GM12892 (cell line): ENCODE results near the gene GEMIN8.
A peak's percentile ranks its signal among the peaks of the same experiment; 100 is the strongest.

Experiments used
- DNase-seq: peaks from one replicate; pipeline ENCODE4 v3.0.0; 2011; ENCODE audit not compliant: insufficient read length
- FAIRE-seq: peaks from 2 replicates; lab custom pipeline; 2011; peaks lifted over from hg19 to GRCh38; lab: Jason Lieb, UNC
- POLR2A ChIP-seq: IDR thresholded peaks from 2 replicates; pipeline ENCODE4 v1.6.1; 2011; ENCODE audit warnings: low read depth, low read length, control low read depth
- POLR2AphosphoS5 ChIP-seq: IDR thresholded peaks from 2 replicates; pipeline ENCODE4 v1.6.1; 2011; ENCODE audit warnings: low read depth, low read length, control low read depth
- TAF1 ChIP-seq: IDR thresholded peaks from 2 replicates; pipeline ENCODE4 v1.6.1; 2011; ENCODE audit warnings: low read depth, mild to moderate bottlenecking, control low read depth, low read length, borderline replicate concordance

Gene GEMIN8

DNA sequence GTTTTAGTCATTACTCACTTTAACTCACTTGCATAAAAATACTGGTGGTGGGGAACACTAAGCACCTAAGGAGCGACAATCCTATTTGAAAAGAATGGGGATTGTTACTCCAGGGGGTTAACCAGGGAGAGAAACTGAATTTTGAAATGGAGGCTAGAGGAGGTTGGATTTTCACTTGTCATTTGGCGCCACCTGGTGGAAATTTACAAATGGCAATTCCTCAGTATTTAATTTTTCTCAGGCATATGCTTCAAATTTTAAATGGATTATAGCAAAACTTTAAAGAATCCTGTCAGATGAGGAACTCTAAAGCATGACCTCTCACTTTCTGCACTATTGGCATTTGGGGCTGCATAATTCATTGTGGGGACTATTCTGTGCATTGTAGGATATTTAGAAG lies 2.7 kb upstream of the GEMIN8 start:
- no peak for TF ChIP-seq POLR2AphosphoS5
- TF ChIP-seq TAF1: no peak
- TF ChIP-seq POLR2A: no peak
- peak; percentile 78 for FAIRE-seq
- DNase-seq: no peak

DNA sequence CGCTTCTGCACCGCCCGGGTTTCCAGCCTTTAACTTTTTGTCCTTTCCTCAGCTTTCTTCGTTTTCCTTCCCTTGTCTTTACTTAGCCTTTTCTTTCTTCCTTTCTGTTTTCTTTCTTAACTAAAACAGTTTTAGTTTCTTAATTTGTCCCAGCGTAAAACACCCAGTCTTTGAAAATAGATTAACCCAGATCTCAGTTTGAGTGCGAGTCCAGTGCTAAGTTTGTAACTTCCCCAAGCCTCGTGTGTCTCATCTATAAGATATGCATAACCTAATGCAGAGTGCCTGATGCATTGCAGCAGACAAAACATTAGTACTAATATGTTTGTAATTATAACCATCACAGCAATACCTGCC lies 460 bp upstream of the GEMIN8 start:
- FAIRE-seq: no peak
- TF ChIP-seq POLR2AphosphoS5 (no peak), TAF1 (no peak), POLR2A (no peak)
- DNase-seq: no peak

- FAIRE-seq (no peak), DNase-seq (no peak)
- TF ChIP-seq POLR2AphosphoS5: 0 out of 2 replicates have a peak, but pooled peaks have one; percentile 5
- TF ChIP-seq POLR2A: no peak
- no peak for TF ChIP-seq TAF1
Measured at GRCh38 chrX:14029039-14029424, 660 bp downstream of the GEMIN8 start.

- DNase-seq (no peak), FAIRE-seq (peak; percentile 84)
- no peak for TF ChIP-seq TAF1
- TF ChIP-seq POLR2AphosphoS5: no peak
- TF ChIP-seq POLR2A: no peak
Measured at GRCh38 chrX:14028473-14028872, 1.2 kb downstream of the GEMIN8 start.

DNA sequence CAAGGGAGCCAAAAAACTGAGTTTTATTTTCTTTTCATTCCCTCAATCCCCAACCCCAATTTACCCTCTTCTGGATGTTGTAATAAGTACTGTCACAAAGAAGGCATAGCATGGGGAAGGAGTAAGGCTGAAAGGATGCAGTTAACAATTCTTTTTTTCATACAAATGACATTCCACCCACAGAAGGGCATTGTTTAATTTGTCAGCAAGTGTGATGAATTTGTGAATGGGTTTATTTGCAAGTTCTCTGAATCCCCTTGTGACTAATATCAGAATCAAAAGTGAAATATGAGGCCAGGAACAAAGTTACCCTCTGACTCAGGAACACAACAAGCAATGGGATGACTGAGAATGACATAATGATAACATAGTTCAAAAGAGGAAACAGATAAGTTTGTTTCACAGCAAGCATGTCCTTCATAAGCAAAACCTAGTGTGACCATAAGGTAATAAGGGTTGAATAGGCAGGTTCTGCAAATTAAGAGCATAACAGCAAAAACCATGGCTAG lies 2.1 kb downstream of the GEMIN8 start:
- TF ChIP-seq TAF1: no peak
- TF ChIP-seq POLR2AphosphoS5: no peak
- 0 out of 2 replicates have a peak, but pooled peaks have one; percentile 28 for TF ChIP-seq POLR2A
- DNase-seq (no peak), FAIRE-seq (peak; percentile 88)

- DNase-seq (no peak), FAIRE-seq (peak; percentile 78)
- TF ChIP-seq POLR2AphosphoS5 (no peak), POLR2A (no peak), TAF1 (no peak)
Measured at GRCh38 chrX:14027036-14027435, 2.7 kb downstream of the GEMIN8 start.

- FAIRE-seq: no peak
- TF ChIP-seq POLR2AphosphoS5 (no peak), POLR2A (no peak), TAF1 (no peak)
- DNase-seq: no peak
Measured at GRCh38 chrX:14026121-14026520, 3.6 kb downstream of the GEMIN8 start.

- no peak for TF ChIP-seq POLR2AphosphoS5
- no peak for TF ChIP-seq POLR2A
- TF ChIP-seq TAF1: no peak
- peak; percentile 60 for FAIRE-seq
- DNase-seq: no peak
Measured at GRCh38 chrX:14022019-14022418, 7.7 kb downstream of the GEMIN8 start.

GRCh38 chrX:14017399-14017798 lies 12.3 kb downstream of the GEMIN8 start:
- FAIRE-seq: peak; percentile 24
- TF ChIP-seq POLR2AphosphoS5 (no peak), POLR2A (no peak), TAF1 (no peak)
- DNase-seq: no peak

DNA sequence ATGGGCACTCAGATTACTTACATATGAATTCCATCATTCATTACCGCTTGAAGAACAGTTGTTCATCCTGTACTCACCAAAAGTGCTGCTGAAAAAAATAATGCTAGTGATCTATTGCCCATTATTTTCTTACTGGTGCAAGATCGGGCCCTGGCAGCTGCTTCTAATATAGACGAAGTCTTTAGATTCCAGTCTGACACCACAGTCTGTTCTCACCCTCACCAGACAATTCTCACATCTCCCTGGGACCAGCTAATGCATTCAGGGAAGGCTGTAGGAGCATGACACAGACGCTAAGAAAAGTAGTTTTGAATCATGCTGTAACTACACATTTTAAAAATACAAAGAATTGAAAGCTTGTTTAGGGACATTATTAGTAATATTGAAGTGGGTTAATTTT lies 13.8 kb downstream of the GEMIN8 start:
- TF ChIP-seq POLR2A (no peak), POLR2AphosphoS5 (no peak), TAF1 (no peak)
- no peak for DNase-seq
- no peak for FAIRE-seq

DNA sequence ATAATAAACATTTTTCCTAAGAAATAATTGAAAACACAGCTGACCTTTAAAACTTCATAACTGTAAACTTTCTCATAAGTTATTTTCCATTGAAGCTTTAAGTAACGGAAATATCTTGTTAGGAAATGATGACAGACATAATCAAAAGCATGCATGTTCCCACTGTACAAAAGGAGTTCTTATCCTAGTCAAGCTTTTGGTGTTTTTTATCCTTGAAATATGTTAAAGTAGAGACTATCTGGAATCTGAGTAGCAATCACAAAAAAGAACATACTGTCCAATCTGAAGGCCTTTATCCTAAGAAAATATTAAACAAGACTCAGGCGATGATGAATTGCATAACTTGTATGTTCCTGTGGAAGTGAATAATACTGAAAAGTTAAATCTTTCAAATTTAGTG lies 14.4 kb downstream of the GEMIN8 start:
- no peak for TF ChIP-seq POLR2A
- FAIRE-seq (peak; percentile 9), DNase-seq (no peak)

DNA sequence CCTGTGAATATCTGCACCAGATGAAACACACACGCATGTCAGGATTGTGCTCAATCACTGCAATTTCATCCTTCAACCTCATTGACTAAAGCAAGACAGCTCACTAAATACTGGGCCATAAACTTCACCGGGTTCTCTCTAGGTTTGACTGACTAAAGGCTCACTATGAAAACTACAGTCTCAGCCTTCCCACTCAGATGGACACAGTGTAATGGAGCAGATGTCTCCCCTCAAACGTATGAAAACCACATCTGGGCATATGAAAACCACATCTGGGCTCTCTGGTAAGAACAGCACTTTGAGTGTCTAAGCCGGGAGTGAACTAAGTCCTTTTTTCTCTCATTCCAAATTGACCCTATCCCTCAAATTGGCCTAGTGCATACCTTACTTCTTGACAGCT lies 15.2 kb downstream of the GEMIN8 start:
- TF ChIP-seq POLR2A: no peak
- no peak for TF ChIP-seq POLR2AphosphoS5
- TF ChIP-seq TAF1: no peak
- DNase-seq (no peak), FAIRE-seq (no peak)

DNA sequence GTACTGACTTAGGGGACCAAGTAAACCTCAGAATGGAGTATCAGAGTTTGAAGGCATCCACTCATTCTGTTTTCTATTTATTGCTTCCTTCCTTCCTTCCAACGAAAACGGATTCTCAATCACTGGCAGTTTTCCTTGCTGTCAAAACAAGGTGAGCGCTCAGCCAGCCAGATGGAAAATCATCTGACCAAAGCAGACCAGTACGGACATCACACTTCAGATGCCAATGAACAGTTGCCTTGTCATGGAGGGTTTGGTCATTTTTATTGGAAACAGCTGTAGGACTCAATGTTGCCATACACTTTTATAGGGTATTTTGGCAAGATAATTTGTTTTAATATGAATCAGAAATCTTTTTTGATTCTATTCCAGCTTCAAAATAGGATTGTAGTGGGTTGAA lies 16.6 kb downstream of the GEMIN8 start:
- DNase-seq: no peak
- TF ChIP-seq POLR2A (no peak), POLR2AphosphoS5 (no peak)
- FAIRE-seq: no peak

DNA sequence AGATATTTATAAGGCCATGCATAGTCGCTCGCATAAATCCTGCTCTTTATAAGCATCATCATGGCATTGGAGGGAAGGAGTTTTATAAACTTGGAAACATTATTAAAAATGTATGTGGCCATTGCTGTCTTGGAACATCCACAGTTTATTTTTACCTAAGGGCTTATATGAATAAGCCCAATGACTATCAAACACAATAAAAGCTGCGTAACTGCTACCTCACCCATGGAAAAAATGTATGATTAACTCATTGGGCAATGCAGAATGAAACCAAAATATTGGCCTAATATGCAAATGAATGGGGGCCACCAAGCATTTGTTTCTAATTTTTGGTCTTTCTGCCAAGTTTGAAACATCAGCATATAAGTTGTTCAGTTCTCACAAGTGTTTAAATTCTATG lies 19.1 kb downstream of the GEMIN8 start:
- no peak for DNase-seq
- FAIRE-seq: no peak
- TF ChIP-seq POLR2A (no peak), TAF1 (no peak), POLR2AphosphoS5 (no peak)
